Adrenal gland (tissue), 5 donors: ENCODE results near the gene BCL2A1.
"Not testable (repeated sequence)": the region's sequence is repeated elsewhere in the genome, so short reads cannot be mapped to it uniquely, and the experiment has no call there.

ENCODE experiments used
- POLR2A ChIP-seq, 2 donors: fragments of 450-650 bp; IDR thresholded peaks; one replicate each; pipeline ENCODE4 v1.6.1; 2017; ENCODE audit warnings: antibody characterized with exemption in 2 of 2, mild to moderate bottlenecking in 2 of 2, moderate library complexity in 1 of 2
- TF ChIP-seq, protein P1 (sequence below), 6 experiments: fragments of 450-650 bp in 4 of 6; fragments of 200-600 bp in 2 of 6; sonication (generic) in 1 of 6; IDR thresholded peaks; 1 replicate in 5 of 6; 2 replicates in 1 of 6; pipeline versions ENCODE4 v1.5.1 to v1.8.0; 2016 to 2021; ENCODE audit warnings: antibody characterized with exemption in 6 of 6, mild to moderate bottlenecking in 2 of 6, moderate library complexity in 1 of 6
- donor health status: DM: no; HTN: no; CAD: no.

DNA sequence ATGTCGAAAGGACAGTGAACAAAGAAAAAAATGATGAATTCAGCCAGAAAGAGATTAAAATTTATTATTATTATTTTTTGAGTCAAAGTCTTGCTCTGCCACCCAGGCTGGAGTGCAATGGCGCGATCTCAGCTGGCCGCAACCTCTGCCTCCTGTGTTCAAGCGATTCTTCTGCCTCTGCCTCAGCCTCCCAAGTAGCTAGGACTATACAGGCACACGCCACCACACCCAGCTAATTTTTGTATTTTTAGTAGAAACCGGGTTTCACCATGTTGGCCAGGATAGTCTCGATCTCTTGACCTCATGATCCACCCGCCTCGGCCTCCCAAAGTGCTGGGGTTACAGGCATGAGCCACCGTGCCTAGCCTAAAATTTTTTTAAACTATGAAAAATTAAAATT lies 8.1 kb downstream of the BCL2A1 start:
- TF ChIP-seq, protein P1, sequence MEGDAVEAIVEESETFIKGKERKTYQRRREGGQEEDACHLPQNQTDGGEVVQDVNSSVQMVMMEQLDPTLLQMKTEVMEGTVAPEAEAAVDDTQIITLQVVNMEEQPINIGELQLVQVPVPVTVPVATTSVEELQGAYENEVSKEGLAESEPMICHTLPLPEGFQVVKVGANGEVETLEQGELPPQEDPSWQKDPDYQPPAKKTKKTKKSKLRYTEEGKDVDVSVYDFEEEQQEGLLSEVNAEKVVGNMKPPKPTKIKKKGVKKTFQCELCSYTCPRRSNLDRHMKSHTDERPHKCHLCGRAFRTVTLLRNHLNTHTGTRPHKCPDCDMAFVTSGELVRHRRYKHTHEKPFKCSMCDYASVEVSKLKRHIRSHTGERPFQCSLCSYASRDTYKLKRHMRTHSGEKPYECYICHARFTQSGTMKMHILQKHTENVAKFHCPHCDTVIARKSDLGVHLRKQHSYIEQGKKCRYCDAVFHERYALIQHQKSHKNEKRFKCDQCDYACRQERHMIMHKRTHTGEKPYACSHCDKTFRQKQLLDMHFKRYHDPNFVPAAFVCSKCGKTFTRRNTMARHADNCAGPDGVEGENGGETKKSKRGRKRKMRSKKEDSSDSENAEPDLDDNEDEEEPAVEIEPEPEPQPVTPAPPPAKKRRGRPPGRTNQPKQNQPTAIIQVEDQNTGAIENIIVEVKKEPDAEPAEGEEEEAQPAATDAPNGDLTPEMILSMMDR (IDR thresholded peaks at IDR 0.05) = not testable (repeated sequence)
- not testable (repeated sequence) for TF ChIP-seq POLR2A (IDR thresholded peaks at IDR 0.05)
